GM12891 (cell line): Measurements from ENCODE around the gene FIGNL2.

Source experiments
- POLR2A ChIP-seq: IDR thresholded peaks from 2 replicates; pipeline ENCODE4 v1.6.1; 2011; ENCODE audit warnings: low read depth, low read length, control low read depth
- POLR2AphosphoS5 ChIP-seq: IDR thresholded peaks from 2 replicates; pipeline ENCODE4 v1.6.1; 2011; ENCODE audit warnings: low read depth, low read length, control low read depth

GRCh38 chr12:51845482-51845881, 3.0 kb downstream of the FIGNL2 start:
- TF ChIP-seq POLR2A (no peak), POLR2AphosphoS5 (no peak)
